IPS-18c (cell line): ENCODE measurements around the gene NEMP1.

Source experiments
- H3K4me3 ChIP-seq: 2 replicates; pipeline ENCODE4 v1.7.0; 2013; ENCODE audit warnings: low read depth, mild to moderate bottlenecking, low read length, moderate library complexity; ENCODE audit not compliant: insufficient read depth
- H3K9me3 ChIP-seq: one replicate; pipeline ENCODE4 v1.6.1; 2013; ENCODE audit warnings: mild to moderate bottlenecking, low read length, moderate library complexity; ENCODE audit not compliant: control insufficient read depth, insufficient read depth

NEMP1 gene

DNA sequence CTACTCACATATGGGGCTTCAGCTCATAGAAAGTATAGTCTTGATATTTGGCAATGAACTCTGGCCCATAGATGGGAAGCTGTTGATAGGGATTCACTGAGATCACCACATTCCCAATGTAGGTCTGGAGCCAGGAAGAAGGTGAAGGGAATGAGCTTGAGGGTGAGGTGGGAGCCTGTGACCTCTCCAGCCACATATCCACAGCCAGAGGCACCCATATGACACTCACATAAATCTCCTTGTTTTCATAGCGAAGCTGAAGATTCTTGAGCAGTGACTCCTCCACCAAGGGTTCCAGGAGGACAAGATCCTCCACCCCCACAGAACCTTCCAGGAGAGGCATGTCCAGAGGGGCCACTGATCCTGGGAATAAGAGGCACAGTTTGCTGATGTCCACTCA, 30.6 kb downstream of the NEMP1 start:
- no peaks in the 10 kb centered on the region for H3K9me3 ChIP-seq
- H3K4me3 ChIP-seq = no peak overlapping the region

DNA sequence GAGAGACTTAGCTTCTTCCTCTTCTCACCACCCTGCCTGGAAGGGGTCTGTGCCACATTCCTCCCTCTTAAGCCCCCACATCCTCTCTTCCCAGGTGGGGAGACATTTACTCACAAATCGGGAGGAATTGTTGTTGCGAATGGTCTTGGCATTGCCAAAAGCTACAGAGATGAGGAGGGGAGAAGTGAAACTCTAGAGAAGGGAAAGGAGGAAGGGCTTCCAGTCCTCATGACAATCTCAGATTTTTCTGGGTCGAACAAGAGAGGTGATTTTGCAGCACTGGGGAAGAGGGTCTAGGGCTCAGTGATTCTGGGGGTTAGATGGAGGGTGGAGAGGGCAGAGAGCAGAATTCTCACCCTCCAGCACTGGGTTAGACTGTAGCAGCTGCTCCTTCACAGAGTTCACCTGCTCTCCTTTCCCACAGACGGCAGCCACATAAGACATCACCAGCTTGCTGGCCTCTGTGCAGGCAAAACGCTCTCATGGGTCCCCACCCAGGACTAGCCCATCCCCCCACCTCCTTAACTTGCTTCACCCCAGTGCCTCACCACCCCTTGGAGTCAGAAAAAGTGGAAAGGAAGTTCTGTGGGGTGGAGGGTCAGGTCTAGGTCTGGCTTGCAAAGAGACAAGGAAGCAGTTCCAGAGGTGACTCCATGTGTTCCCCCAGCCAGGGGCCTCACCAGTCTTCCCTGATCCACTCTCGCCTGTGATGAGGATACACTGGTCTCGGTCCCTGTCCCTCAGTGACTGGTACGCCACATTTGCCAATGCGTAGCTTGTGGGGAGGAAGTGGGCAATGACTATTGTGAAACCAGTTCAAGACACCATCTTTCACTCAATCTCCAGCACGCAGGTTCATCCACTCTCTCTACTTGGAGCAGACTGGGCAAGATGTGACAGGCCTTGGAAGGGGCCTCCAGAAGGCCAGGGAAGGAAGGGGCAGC, 31.4 kb downstream of the NEMP1 start:
- no peaks in the 10 kb centered on the region for H3K9me3 ChIP-seq
- H3K4me3 ChIP-seq = no peak overlapping the region

DNA sequence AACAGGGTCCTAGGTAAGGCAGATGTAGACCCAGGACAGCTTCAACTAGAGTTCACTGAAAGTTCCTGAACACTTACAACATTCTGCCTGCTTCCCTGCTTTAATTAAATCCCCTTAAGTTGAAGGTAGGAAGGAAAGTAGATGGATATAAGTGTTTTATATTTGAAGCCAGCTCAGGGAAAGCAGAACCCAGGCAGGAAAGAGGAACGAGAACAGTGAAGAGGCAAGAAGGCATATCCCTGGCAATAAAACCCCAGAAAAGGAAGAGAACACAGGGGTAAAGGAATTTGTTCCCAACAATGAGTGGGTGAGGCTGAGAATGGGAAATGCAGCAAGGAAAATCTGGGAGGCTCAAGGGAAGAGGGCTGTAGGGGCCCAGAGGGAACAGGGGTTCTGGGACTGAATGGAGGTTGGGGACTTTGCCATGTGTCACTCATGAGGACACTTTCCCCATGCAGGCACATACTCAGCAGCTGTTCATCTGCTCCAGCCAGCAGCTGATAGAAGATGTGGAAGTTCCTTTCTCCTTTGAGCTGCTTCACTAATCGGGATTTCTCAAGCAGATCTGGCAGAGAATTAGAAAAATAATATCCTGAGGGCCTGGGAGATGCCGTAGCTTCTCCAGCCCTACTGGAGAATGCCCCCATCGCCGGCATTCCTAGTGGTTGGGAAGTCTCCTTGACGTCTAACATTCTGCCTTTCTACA, 32.4 kb downstream of the NEMP1 start:
- H3K4me3 ChIP-seq = no peak overlapping the region
- no peaks in the 10 kb centered on the region for H3K9me3 ChIP-seq

DNA sequence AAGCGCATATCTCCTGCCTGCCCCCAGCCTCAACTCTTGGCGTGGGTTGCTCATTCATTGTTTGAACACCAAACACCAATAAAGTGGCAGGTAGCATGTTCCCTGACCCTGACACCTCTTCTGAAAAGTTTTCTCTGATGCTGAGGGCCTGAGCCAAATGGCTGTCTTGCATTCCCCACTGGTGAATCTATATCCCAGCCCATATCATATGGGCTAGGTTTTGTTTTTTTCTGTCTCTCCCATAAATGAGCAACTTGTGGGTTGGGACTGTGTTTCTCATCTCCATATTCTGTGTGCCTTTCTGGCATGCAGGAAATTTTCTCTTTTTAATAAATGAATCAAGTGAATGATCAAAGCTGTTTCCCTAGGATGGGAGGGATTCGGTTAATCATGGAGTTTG, 33.7 kb downstream of the NEMP1 start:
- H3K4me3 ChIP-seq = no peak overlapping the region
- no peaks in the 10 kb centered on the region for H3K9me3 ChIP-seq

DNA sequence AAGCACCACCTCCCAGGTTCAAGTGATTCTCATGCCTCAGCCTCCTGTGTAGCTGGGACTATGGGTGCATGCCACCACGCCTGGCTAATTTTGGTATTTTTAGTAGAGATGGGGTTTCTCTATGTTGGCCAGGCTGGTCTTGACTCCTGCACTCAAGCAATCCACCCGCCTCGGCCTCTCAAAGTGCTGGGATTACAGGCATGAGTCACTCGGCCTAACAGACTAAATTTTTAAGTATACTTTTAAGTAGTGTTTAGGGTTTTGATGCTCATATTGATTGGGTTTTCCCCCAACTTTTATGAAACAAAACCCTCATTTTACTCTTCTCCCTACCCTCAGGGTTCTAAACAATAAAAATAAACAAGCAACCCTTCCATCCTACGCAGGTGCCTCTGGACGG, 34.1 kb downstream of the NEMP1 start:
- Histone ChIP-seq H3K9me3 (no peaks in the 10 kb centered on the region), H3K4me3 (no peak overlapping the region)

DNA sequence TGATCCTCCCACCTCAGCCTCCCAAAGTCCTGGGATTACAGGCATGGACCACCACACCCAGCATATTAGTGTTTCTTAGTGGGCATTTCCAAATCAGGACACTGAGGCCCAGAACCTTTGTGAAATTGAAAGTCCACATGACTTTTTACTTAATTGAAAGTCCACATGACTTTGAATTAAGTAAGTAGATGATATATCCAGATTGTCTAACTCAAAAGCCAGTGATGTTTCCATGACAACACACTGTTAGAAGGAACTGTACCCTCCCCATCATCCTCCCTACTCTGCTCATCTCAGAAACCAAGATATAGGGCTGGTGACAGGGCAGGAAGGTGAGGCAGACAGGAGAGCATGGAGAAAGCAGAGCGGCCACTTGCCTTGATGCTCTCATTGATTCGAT, 35.9 kb downstream of the NEMP1 start:
- no peak overlapping the region for H3K4me3 ChIP-seq
- H3K9me3 ChIP-seq = no peaks in the 10 kb centered on the region

DNA sequence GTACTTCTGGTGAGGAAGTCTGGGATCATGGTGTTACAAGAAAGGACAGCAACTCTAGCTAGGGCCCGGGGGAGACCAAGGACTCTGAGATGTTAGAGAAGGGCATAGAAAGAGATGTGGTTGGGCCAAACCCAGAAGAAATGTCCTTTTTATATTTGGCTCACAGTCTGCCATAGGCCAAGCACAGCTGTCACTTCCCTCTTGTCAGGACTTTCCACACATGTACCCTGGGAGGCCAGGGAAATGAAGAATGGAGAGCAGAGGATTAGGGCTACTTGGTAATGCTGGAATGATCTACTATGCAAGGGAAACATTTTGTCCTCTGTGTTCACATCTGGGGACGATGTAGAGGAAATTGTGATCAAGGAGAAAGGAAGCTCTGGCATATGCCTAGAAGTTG, 37.8 kb downstream of the NEMP1 start:
- H3K9me3 ChIP-seq = no peaks in the 10 kb centered on the region
- no peak overlapping the region for H3K4me3 ChIP-seq

DNA sequence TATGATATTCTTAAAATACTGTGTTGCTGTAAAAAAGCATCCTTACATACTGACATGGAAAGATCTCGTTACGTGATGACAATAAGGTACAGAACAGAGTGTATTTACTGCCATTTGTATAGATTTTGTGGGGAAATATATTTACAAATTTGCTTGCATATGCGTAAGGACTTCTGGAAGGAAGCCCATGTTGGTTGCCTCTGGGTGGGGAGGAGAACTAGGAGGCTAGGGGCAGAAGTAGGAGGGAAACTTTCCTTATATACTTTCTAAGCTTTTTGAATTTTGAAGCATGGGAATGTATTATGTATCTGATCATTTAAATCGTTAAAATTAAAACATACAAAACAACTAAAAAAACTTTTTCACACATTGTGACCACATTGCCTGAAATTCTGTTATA, 38.4 kb downstream of the NEMP1 start:
- no peaks in the 10 kb centered on the region for H3K9me3 ChIP-seq
- H3K4me3 ChIP-seq = no peak overlapping the region

DNA sequence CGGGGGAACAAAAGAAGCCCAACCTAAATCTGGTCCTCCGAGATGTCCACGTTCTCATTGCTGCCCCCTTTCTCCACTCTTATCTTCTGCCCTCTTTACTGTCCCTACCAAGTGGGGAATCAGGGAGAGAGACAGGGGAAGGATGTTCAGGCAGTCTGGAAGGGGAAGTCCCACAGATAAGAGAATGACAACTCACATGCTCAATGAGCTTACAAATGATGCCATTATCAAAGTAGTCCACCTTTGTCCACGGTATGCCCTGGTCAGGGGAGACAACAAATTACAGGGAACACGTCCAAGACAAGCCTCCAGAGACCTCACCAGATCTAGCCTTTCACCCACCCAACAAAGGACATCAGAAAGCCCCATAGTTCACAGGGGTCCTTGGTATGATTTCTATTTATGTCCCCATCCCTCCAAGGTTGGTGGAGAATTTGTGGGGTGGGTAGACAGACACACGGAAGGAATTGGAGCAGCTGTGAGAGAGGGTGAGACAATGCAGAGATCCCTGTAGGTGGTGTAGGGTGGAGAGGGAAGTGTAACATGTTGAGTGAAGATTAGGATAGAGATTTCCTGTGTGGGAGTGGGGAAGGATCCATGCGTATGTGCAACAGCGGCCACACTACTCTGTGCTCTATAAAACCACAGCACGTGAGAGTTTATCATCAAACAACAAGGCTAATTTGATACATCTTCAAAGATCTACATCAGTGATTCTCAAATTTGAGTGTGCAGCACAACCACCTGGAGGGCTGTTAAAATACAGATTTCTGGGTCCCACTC, 39.4 kb downstream of the NEMP1 start:
- Histone ChIP-seq H3K9me3 (no peaks in the 10 kb centered on the region), H3K4me3 (no peak overlapping the region)

DNA sequence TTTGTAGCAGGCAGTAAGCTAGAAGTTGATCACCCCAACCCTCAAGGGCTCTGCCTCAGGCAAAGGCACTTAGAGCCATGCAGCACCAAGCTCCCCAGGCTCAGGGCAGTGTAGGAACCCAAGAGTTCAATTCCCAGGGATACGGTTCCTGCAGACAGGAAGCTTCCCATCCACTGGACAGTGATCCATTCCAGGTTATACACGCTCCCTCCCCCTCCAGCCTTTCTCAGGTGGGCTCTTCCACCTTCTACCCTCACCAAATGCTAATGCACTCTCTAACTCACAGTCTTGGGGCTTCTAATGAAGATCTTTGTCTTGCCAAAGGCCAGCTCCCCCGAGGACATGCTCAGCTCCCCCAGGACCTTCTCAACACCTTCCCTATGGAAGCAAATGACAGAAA, 41.3 kb downstream of the NEMP1 start:
- H3K4me3 ChIP-seq = no peak overlapping the region
- no peaks in the 10 kb centered on the region for H3K9me3 ChIP-seq

DNA sequence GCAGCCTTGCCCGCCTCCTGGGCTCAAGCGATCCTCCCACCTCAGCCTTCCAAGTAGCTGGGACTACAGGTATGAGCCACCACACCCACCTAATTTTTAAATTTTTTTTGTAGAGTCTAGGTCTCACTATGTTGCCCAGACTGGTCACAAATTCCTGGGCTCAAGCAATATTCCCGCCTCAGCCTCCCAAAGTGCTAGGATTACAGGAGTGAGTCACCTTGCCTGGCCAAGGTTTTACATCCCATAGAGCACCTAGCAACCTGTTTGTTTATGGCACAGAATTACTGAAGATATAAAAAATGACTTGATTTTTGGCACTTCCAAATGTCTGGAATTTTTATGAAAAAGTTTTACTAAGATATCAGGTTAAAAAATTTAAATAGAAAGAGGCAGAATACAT, 45.2 kb downstream of the NEMP1 start:
- Histone ChIP-seq H3K4me3 (no peak overlapping the region), H3K9me3 (no peaks in the 10 kb centered on the region)

DNA sequence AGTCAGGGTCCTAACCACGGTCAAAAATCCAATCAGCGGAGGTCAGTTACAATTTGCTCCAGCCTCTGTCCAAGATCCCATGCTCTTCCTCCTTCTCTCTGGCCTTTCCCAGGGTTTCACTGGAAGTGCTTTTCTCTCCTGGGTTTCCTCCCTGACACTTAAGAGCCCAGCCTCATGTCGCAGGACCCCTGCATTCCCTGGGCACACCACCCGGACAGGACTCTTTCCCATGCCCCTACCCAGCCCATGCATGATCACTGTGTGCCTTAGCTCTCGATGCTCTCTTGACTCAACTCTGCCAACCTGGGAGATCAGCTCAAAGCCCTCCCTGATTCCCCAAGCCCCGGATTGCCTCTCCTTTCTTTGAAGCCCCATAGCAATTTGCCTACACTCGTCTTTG, 46.8 kb downstream of the NEMP1 start:
- H3K4me3 ChIP-seq = no peak overlapping the region

DNA sequence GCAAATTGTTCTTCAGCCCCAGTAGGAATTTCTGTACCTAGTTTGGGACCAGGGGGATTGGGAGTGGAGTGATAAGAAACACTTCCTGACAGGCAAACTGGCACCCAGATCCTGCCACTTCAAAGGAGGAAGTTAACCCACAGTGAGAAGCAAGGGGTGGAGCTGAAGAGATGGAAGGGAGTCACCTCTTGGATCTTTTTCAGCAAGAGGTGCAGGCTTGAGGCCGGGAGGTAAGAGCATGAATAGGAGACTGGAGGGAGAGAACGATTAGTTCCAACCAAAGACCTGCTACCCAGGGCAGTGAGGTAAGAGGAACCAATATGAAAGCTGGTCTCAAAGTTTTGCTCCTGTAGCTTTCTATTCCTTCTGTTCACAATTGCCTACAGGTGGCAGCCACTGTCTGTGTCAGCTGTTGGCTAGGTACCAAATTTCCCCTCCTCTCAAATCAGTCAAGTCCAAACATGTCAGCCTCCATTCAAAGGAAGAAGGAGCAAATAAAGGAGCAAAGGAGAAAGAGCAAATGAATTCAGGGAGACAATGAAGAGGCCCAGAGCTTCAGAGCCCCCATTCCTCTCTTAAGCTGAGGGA, 47.4 kb downstream of the NEMP1 start:
- Histone ChIP-seq H3K9me3 (no peaks in the 10 kb centered on the region), H3K4me3 (no peak overlapping the region)

More for the DNA sequence above, 46.8 kb downstream of the NEMP1 start:
- no peaks in the 10 kb centered on the region for H3K9me3 ChIP-seq

DNA sequence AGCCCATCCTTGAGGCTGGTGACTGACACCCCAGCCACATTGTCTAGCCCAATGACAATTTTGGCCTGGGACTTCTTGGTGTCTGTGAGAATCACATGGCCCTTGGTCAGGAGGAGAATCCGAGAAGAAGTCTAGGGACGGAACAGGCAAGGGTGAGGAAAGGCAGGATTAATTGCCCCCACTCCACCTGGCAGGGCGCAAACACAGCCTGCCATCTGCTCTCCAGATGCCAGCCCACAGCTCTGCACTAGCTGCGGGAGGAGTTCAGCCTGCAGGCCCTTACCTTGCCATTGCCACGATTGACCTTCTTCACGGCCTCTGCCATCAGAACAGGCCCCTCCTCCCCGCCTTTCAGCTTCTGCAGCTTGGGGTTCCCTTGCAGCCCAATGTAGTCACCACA, 49.1 kb downstream of the NEMP1 start:
- H3K9me3 ChIP-seq = no peaks in the 10 kb centered on the region
- H3K4me3 ChIP-seq = no peak overlapping the region

DNA sequence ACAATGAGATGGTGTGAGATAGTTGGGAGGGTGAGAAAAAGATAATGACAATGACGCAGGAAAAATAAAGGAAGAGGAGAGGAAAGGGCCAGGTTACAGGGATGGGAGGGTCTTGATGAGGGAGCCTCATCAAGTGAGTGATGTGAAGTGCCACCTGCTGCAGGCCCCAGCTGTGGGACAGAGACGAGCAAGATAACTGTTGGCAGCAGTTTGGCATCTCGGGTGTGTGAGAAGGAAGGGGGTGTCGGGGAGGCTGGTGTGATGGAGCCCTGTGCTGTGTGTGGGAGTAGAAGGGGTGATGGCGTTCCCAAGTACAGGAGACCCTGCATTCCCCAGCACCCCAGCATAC, 50.8 kb downstream of the NEMP1 start:
- Histone ChIP-seq H3K9me3 (no peaks in the 10 kb centered on the region), H3K4me3 (no peak overlapping the region)

DNA sequence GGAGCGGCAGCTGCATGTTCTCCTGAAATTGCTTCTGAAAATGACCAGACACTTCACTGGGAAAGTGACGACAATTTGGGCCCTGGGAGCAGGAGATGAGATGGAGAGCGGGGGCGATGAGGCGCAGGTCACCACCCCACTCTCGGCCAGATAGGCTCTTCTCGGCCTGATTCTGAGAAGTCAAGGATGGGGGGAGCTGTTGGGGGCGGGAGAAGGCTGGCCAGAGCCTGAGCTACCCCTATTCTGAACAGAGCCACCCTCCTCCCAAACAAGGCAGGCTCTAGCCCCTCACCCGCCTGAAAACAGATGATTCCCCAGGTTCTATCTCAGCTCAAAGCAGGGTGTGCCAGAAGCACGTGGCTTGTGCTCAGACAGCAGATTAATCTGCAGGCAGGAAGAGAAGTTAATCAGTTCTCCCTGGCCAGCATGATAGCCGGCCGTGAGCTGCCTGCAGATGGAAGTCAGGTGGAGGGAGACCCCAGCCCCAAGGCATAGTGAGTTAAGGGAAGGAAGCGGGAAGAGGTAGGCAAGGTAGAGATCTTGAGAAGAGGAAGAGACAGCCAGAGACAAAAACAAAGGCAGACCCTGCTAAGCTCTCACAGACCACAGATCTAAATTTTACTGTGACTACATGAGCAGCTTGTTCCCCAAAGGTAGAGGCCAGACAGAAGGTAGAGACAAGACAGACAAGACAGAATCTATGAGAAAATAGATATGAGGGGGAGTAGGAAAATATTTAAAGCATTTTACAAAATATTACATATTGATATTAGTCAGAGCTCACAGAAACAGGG, 51.4 kb downstream of the NEMP1 start:
- no peaks in the 10 kb centered on the region for H3K9me3 ChIP-seq
- H3K4me3 ChIP-seq = no peak overlapping the region

DNA sequence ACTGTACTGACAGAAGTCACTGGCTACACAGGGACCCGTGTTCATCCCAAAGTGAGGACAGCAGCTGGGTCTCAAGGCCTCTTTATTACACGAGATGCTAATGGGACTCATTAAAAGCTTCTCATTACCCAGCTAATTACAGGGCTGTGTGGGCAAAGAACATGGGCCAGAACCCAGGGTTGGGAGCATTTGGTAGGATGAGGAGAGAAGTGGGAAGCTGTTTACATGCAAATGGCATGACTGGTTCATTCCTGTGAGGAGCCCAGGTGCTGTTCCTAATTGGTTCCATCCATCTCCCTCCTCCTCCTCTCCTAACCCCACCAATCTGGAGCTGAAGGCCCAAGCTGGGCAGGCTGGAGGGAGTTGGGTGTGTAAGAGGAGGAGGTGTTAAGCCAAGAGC, 53.4 kb downstream of the NEMP1 start:
- H3K4me3 ChIP-seq = no peak overlapping the region; the same call in 1 of the 2 replicates
- H3K9me3 ChIP-seq = no peaks in the 10 kb centered on the region
